ENCODE measurements around the gene PIBF1. TPM values are rescaled to one million over a fixed set of nuclear protein-coding genes. Genes with fewer than 3 reads are reported as not detected.
"Not testable (repeated sequence)": the region's sequence is repeated elsewhere in the genome, so short reads cannot be mapped to it uniquely, and the experiment has no call there.

PIBF1 gene
- total RNA-seq, 1 donor from 2014 or later: 20.3 TPM

DNA sequence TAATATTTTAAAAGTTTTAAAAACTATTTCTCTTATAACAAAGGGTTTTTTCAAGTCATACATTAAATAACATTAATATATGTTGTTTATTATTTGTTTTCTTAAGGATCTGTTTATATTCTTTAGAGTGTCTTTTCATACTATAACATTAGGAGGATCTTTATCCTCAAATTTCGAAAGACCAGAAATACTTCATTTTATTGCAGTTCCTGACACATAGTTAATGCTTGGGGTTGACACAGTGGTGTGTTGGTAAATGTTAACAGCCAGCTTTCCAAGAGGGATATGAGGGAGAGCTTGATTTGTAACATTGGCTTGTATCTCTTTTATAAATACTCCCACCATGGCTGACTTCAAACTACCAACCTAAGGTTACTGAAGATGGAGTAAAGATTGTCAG lies 150.3 kb downstream of the PIBF1 start:
- H3K27me3 Mint-ChIP-seq (ENCODE audit: unreplicated experiment): no peaks in the 10 kb centered on the region
- TF ChIP-seq, protein P1, sequence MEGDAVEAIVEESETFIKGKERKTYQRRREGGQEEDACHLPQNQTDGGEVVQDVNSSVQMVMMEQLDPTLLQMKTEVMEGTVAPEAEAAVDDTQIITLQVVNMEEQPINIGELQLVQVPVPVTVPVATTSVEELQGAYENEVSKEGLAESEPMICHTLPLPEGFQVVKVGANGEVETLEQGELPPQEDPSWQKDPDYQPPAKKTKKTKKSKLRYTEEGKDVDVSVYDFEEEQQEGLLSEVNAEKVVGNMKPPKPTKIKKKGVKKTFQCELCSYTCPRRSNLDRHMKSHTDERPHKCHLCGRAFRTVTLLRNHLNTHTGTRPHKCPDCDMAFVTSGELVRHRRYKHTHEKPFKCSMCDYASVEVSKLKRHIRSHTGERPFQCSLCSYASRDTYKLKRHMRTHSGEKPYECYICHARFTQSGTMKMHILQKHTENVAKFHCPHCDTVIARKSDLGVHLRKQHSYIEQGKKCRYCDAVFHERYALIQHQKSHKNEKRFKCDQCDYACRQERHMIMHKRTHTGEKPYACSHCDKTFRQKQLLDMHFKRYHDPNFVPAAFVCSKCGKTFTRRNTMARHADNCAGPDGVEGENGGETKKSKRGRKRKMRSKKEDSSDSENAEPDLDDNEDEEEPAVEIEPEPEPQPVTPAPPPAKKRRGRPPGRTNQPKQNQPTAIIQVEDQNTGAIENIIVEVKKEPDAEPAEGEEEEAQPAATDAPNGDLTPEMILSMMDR (IDR thresholded peaks at IDR 0.05; ENCODE audit: partially characterized antibody, unreplicated experiment): no peak
- H3K4me3 Mint-ChIP-seq (ENCODE audit: unreplicated experiment): no peak overlapping the region
- H3K36me3 Mint-ChIP-seq (ENCODE audit: unreplicated experiment): no peaks in the 10 kb centered on the region
- H3K27ac Mint-ChIP-seq (ENCODE audit: unreplicated experiment): no peak overlapping the region
- H3K4me1 Mint-ChIP-seq (ENCODE audit: low read depth, unreplicated experiment): no peaks in the 10 kb centered on the region
- no peak for DNase-seq
- no peaks in the 10 kb centered on the region for H3K9me3 Mint-ChIP-seq (ENCODE audit: unreplicated experiment)

DNA sequence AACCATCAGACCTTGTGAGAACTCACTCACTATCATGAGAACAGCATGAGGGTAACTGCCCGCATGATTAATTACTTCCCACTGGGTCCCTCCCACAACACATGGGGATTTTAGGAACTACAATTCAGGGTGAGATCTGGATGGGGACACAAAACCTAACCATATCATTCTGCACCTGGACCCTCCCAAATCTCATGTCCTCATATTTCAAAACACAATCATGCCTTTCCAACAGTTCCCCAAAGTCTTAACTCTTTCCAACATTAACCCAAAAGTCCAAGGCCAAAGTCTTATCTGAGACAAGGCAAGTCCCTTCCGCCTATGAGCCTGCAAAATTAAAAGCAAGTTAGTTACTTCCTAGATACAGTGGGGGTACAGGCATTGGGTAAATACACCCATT lies 164.3 kb downstream of the PIBF1 start:
- H3K27me3 Mint-ChIP-seq (ENCODE audit: unreplicated experiment); H3K4me3 Mint-ChIP-seq (ENCODE audit: unreplicated experiment); H3K4me1 Mint-ChIP-seq (ENCODE audit: low read depth, unreplicated experiment); H3K36me3 Mint-ChIP-seq (ENCODE audit: unreplicated experiment); DNase-seq; H3K9me3 Mint-ChIP-seq (ENCODE audit: unreplicated experiment); H3K27ac Mint-ChIP-seq (ENCODE audit: unreplicated experiment): not testable (repeated sequence)

DNA sequence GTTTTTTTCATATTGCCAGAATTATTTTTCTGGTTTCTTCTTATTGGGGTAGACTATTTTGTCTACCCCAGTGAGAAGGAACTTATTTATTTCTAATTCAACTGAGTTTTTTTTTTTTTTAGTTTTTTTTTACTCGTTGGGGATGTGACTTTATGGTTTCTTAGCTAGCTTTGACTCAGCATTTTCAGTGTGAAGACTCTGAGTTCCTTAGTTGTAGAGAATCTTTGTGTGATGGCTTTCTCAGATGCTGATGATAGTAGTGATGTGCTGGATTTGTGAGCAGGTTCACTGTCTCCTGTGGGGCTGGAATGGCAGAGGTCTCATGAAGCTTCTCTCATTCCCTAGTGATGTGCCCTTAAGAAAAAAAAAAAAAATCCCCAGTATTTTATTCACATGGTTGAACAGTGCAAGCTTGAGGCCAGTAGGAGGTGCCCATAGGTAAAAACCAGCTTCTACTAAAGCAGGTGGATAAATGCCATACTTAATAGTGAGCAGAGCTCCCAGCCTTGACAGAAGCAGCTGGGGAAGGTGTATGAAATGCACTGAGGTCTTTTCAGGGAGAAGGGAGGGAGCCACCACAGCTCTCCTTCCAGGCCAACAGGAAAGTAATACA lies 170.7 kb downstream of the PIBF1 start:
- H3K4me1 Mint-ChIP-seq (ENCODE audit: low read depth, unreplicated experiment): no peaks in the 10 kb centered on the region
- DNase-seq: no peak
- peaks cover 2% of the 10 kb centered on the region for H3K9me3 Mint-ChIP-seq (ENCODE audit: unreplicated experiment)
- no peaks in the 10 kb centered on the region for H3K27me3 Mint-ChIP-seq (ENCODE audit: unreplicated experiment)
- no peak overlapping the region for H3K4me3 Mint-ChIP-seq (ENCODE audit: unreplicated experiment)
- no peak overlapping the region for H3K27ac Mint-ChIP-seq (ENCODE audit: unreplicated experiment)
- TF ChIP-seq, protein P1 (IDR thresholded peaks at IDR 0.05; ENCODE audit: partially characterized antibody, unreplicated experiment): no peak
- H3K36me3 Mint-ChIP-seq (ENCODE audit: unreplicated experiment): no peaks in the 10 kb centered on the region

DNA sequence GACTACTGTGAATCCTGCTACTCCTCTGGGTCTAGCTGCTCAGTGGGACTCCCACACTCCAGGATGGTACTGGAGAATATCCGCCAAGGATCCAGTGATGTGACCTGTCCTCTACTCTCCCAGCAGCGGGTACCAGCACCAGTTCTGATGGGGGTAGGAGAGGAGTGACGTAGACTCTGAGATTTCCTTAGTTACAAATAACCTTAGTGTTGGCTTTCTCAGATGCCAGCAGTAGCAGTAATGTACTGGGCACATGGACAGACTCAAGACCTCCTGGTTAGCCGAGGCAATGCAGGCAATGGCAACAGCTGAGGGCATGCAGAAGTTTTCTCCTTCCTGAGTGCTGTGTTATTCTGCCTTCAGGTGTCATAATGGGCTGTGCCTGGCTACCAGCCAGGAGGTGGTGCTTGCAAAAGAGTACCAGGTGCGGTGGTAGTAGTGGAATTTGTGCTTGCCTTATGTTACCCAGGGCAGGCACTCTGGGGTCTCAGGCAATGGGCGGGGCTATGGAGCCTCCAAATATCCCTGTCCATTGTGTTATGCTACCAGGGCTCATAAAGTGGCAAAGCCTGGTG lies 171.5 kb downstream of the PIBF1 start:
- Mint-ChIP-seq H3K27me3 (ENCODE audit: unreplicated experiment) (no peaks in the 10 kb centered on the region), H3K36me3 (ENCODE audit: unreplicated experiment) (no peaks in the 10 kb centered on the region), H3K27ac (ENCODE audit: unreplicated experiment) (no peak overlapping the region), H3K9me3 (ENCODE audit: unreplicated experiment) (peaks cover 2% of the 10 kb centered on the region), H3K4me1 (ENCODE audit: low read depth, unreplicated experiment) (no peaks in the 10 kb centered on the region), H3K4me3 (ENCODE audit: unreplicated experiment) (no peak overlapping the region)
- DNase-seq: no peak
- TF ChIP-seq, protein P1 (IDR thresholded peaks at IDR 0.05; ENCODE audit: partially characterized antibody, unreplicated experiment): no peak

DNA sequence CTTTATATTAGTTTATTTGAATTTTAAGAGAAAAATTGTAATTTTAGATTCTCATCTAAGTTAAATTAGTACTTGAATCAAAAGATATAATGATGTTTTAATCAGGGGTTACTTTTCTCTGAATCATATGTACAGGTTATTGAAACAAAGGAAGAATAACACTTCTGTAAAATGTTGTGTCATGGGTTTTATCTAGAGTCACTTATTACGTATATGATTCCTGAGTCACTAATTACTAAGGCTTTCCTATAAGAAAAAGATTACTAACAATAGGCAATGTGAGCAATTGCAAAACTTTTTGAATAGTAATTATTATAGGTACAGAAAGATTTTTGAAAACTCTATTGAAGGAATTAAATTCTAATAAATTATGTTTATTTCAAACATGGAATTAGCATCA lies 177.7 kb downstream of the PIBF1 start:
- no peak overlapping the region for H3K27ac Mint-ChIP-seq (ENCODE audit: unreplicated experiment)
- no peak for DNase-seq

More for the DNA sequence above, 177.7 kb downstream of the PIBF1 start:
- H3K4me3 Mint-ChIP-seq (ENCODE audit: unreplicated experiment): no peak overlapping the region
- H3K9me3 Mint-ChIP-seq (ENCODE audit: unreplicated experiment): no peaks in the 10 kb centered on the region
- TF ChIP-seq, protein P1 (IDR thresholded peaks at IDR 0.05; ENCODE audit: partially characterized antibody, unreplicated experiment): no peak
- H3K36me3 Mint-ChIP-seq (ENCODE audit: unreplicated experiment): no peaks in the 10 kb centered on the region
- H3K27me3 Mint-ChIP-seq (ENCODE audit: unreplicated experiment): peaks cover 2% of the 10 kb centered on the region
- no peaks in the 10 kb centered on the region for H3K4me1 Mint-ChIP-seq (ENCODE audit: low read depth, unreplicated experiment)

Data from glutamatergic neuron (in vitro differentiated cells).